ENCODE data around the gene INSRR. TPM values are rescaled to one million over a fixed set of nuclear protein-coding genes. Genes with fewer than 3 reads are reported as not detected.
A peak's percentile ranks its signal among the peaks of the same experiment; 100 is the strongest.

Gene INSRR
- total RNA-seq, 4 donors from 2014 or later, result not detected

GRCh38 chr1:156808186-156809030, 50.5 kb downstream of the INSRR start:
- 95% methylated on average over 16 of the region's 16 CpGs for WGBS
- no peak overlapping the region for H3K4me3 ChIP-seq
- TF ChIP-seq CTCF (IDR thresholded peaks at IDR 0.05) (no peak), EP300 (IDR thresholded peaks at IDR 0.05) (no peak), POLR2A (IDR thresholded peaks at IDR 0.05; ENCODE audit: low read depth) (no peak), POLR2AphosphoS5 (IDR thresholded peaks at IDR 0.05) (no peak)
- H3K27me3 ChIP-seq, result peaks cover 0 to 13% (median 0%) of the 10 kb centered on the region in 4 donors
- peaks cover 22 to 36% (median 34%) of the 10 kb centered on the region in 4 donors for H3K4me1 ChIP-seq
- no peak overlapping the region for H3K27ac ChIP-seq (replicated peaks in 1 of 4)
- intact Hi-C loops (cut with DNase I), result no loop called here
- no peaks in the 10 kb centered on the region for H3K9me3 ChIP-seq
- DNase-seq (ENCODE audit: extremely low spot score), result no peak
- no peaks in the 10 kb centered on the region for H3K36me3 ChIP-seq

- no peak for DNase-seq (ENCODE audit: extremely low spot score)
- intact Hi-C loops (cut with DNase I), result no loop called here
- Histone ChIP-seq H3K36me3 (peaks cover 0 to under 1% (median 0%) of the 10 kb centered on the region in 4 donors), H3K27me3 (peaks cover 0 to 11% (median 0%) of the 10 kb centered on the region in 4 donors), H3K27ac (replicated peaks in 1 of 4) (no peak overlapping the region), H3K4me1 (peaks cover 18 to 32% (median 29%) of the 10 kb centered on the region in 4 donors), H3K9me3 (no peaks in the 10 kb centered on the region), H3K4me3 (no peak overlapping the region)
- WGBS, result 83% methylated on average over 2 of the region's 2 CpGs
- TF ChIP-seq POLR2A (IDR thresholded peaks at IDR 0.05; ENCODE audit: low read depth) (no peak), CTCF (IDR thresholded peaks at IDR 0.05) (no peak), EP300 (IDR thresholded peaks at IDR 0.05) (no peak), POLR2AphosphoS5 (IDR thresholded peaks at IDR 0.05) (no peak)
These were observed 51.3 kb downstream of the INSRR start for GRCh38 chr1:156807627-156808026.

- DNase-seq (ENCODE audit: extremely low spot score), result no peak
- 65% methylated on average over 5 of the region's 7 CpGs for whole genome bisulfite sequencing
- Histone ChIP-seq H3K4me3 (no peak overlapping the region), H3K27ac (replicated peaks in 1 of 4) (peak overlapping the region in 1 of 4 donors; percentile 46), H3K4me1 (peaks cover 18 to 32% (median 31%) of the 10 kb centered on the region in 4 donors), H3K9me3 (no peaks in the 10 kb centered on the region), H3K27me3 (peaks cover 0 to 3% (median 0%) of the 10 kb centered on the region in 4 donors), H3K36me3 (peaks cover 0 to 8% (median 2%) of the 10 kb centered on the region in 4 donors)
- intact Hi-C loops (cut with DNase I), result no loop called here
- no peak for TF ChIP-seq EP300 (IDR thresholded peaks at IDR 0.05)
- no peak for TF ChIP-seq CTCF (IDR thresholded peaks at IDR 0.05)
- TF ChIP-seq POLR2A (IDR thresholded peaks at IDR 0.05; ENCODE audit: low read depth), result no peak
- TF ChIP-seq POLR2AphosphoS5 (IDR thresholded peaks at IDR 0.05), result no peak
These were observed 52.1 kb downstream of the INSRR start for GRCh38 chr1:156806512-156807440.

- no peaks in the 10 kb centered on the region for H3K9me3 ChIP-seq
- WGBS, result 65% methylated on average over 3 of the region's 3 CpGs
- DNase-seq (ENCODE audit: extremely low spot score), result no peak
- no peak overlapping the region for H3K4me3 ChIP-seq
- peak in 1 of 2 donors; percentile 22 for TF ChIP-seq POLR2AphosphoS5 (IDR thresholded peaks at IDR 0.05)
- TF ChIP-seq CTCF (IDR thresholded peaks at IDR 0.05), result no peak
- intact Hi-C loops (cut with DNase I), result no loop called here
- H3K27me3 ChIP-seq, result no peaks in the 10 kb centered on the region
- peak overlapping the region in 1 of 4 donors; percentile 46 for H3K27ac ChIP-seq (replicated peaks in 1 of 4)
- H3K4me1 ChIP-seq, result peaks cover 27 to 39% (median 31%) of the 10 kb centered on the region in 4 donors
- H3K36me3 ChIP-seq, result peaks cover 2 to 16% (median 9%) of the 10 kb centered on the region in 4 donors
These were observed 53.0 kb downstream of the INSRR start for GRCh38 chr1:156805766-156806511.

Measured in esophagus muscularis mucosa (tissue), 4 donors.